ENCODE data around the gene ARHGEF10L. TPM values are rescaled to one million over a fixed set of nuclear protein-coding genes. Genes with fewer than 3 reads are reported as not detected.

ARHGEF10L gene
- total RNA-seq, 4 donors from 2014 or later = 72.7 to 177 (median 156) TPM

DNA sequence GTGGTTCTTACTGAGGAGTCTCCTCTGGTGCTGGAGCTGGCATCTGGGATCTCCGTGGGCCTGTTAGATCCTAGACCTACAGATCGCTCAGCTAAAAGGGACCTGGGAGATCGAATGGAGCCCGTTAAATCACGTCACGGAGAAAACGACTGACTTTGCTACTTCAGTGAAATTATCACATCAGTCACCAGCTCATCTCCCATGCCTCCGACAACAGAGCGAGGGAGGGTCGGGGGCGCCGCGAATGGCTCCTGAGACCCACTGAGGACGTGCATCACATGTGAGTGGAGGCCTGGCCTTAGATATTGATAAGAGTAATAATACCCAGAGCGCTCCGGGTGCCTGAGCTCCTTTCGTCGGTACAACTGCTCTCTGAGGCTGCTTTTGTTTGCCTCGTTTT lies 160.1 kb downstream of the ARHGEF10L start:
- TF ChIP-seq, protein P1, sequence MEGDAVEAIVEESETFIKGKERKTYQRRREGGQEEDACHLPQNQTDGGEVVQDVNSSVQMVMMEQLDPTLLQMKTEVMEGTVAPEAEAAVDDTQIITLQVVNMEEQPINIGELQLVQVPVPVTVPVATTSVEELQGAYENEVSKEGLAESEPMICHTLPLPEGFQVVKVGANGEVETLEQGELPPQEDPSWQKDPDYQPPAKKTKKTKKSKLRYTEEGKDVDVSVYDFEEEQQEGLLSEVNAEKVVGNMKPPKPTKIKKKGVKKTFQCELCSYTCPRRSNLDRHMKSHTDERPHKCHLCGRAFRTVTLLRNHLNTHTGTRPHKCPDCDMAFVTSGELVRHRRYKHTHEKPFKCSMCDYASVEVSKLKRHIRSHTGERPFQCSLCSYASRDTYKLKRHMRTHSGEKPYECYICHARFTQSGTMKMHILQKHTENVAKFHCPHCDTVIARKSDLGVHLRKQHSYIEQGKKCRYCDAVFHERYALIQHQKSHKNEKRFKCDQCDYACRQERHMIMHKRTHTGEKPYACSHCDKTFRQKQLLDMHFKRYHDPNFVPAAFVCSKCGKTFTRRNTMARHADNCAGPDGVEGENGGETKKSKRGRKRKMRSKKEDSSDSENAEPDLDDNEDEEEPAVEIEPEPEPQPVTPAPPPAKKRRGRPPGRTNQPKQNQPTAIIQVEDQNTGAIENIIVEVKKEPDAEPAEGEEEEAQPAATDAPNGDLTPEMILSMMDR (IDR thresholded peaks at IDR 0.05) = no peak
- TF ChIP-seq POLR2A (IDR thresholded peaks at IDR 0.05) = no peak
- peaks cover 0 to 25% (median 0%) of the 10 kb centered on the region in 3 donors for H3K36me3 ChIP-seq
- no peak for DNase-seq
- no peaks in the 10 kb centered on the region for H3K4me1 ChIP-seq
- no peak overlapping the region for H3K27ac ChIP-seq
- H3K27me3 ChIP-seq = no peaks in the 10 kb centered on the region
- H3K4me3 ChIP-seq = no peak overlapping the region
- H3K9me3 ChIP-seq = no peaks in the 10 kb centered on the region

DNA sequence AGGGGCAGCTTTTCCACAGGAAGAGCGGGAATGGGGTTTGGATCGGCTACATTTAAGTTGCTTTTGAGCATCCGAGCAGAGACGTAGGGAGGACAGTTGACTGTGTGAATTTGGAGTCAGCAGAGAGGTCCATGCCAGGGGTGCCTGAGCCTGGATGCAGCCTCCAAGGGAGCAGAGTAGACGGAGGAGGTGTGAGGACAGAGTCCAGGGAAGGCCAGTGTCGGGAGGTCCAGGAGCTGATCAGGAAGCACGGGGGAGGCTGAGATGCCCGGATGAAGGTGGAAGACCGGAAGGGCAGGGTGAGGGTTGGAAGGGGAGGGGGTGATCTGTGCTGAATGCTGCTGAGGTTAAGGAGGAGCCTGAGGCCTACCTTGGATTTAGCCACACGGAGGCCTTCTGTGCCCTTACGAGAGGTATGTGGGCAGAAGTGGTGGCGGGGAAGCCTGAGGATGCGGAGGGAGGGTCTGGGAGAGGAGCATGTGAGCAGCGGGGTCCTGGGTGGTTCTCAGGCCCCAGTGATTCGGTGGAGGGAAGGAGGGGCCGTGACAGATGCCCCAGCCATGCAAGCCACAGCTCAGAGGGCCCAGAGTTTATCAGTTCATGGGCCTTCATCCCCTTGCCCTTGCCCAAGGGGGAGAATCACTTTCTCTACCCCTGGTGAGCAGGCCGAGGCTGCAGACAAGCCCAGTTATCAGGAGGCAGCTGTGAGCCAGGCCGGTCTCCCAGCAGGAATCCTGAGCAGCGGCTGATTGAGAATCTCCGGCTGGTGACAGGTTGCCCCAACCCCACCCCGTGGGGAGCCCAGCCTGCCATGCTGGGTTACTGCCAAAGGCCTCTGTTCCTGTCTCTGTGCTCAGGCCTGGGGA lies 161.7 kb downstream of the ARHGEF10L start:
- Histone ChIP-seq H3K36me3 (peaks cover 0 to 12% (median 0%) of the 10 kb centered on the region in 3 donors), H3K27ac (no peak overlapping the region), H3K27me3 (no peaks in the 10 kb centered on the region), H3K4me1 (no peaks in the 10 kb centered on the region), H3K4me3 (no peak overlapping the region), H3K9me3 (no peaks in the 10 kb centered on the region)
- DNase-seq = no peak
- TF ChIP-seq, protein P1 (IDR thresholded peaks at IDR 0.05) = no peak
- TF ChIP-seq POLR2A (IDR thresholded peaks at IDR 0.05) = no peak

DNA sequence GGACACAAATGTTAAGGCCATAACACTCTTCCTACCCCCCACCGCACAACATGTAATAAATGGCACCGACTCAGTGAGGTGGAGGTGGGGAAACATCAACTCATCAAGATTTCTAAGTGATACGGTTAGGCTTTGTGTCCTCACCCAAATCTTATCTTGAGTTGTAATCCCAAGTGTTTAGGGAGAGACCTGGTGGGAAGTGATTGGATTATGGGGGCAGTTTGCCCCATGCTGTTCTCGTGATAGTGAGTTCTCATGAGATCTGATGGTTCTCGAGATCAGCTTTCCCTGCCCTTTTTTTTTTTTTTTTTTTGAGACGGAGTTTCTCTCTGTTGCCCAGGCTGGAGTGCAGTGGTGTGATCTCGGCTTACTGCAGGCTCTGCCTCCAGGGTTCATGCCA lies 164.7 kb downstream of the ARHGEF10L start:
- no peak for DNase-seq
- Histone ChIP-seq H3K4me3 (no peak overlapping the region), H3K27me3 (no peaks in the 10 kb centered on the region), H3K4me1 (no peaks in the 10 kb centered on the region), H3K9me3 (no peaks in the 10 kb centered on the region), H3K27ac (no peak overlapping the region), H3K36me3 (no peaks in the 10 kb centered on the region)
- TF ChIP-seq, protein P1 (IDR thresholded peaks at IDR 0.05) = no peak
- no peak for TF ChIP-seq POLR2A (IDR thresholded peaks at IDR 0.05)

DNA sequence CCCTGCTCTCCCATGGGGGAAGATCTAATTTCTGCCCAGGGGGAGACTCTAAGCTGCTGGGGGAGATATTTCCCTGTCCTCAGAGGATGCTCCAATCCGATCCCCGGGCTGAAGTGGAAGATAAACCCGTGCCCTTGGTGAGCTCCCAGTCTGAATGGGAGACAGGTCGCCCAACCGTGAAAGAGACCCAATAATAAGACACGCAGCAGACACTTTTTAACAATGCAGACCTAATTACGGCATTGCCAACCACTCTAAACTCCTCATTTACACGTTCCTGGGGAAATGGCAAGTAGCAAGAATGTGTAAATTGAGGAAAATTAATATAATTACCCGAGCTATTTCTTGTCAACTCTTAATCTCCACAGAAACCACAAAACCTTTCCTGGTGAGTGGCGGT lies 166.9 kb downstream of the ARHGEF10L start:
- DNase-seq = no peak

DNA sequence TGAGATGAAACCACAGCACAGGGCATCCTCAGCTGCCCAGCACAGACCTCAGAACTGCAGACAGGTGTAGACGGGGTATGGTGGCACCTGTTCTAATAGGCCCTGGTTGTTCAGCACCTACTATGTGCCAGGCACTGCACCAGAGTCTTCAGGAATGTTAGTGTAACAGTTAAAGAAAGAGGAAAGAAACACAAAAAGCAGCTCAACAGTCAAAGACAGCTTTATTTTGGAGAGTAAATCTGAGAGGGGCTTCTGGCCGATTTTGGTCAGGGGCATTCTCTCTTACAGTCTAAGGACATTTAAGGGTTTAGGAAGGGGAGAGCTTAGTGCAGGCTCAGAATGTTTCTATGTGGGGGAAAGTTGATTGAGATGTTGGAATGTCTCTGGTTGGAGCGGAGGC lies 170.5 kb downstream of the ARHGEF10L start:
- TF ChIP-seq, protein P1 (IDR thresholded peaks at IDR 0.05) = no peak
- no peak for TF ChIP-seq POLR2A (IDR thresholded peaks at IDR 0.05)
- Histone ChIP-seq H3K27ac (no peak overlapping the region), H3K4me3 (no peak overlapping the region), H3K4me1 (no peaks in the 10 kb centered on the region), H3K27me3 (no peaks in the 10 kb centered on the region), H3K9me3 (no peaks in the 10 kb centered on the region), H3K36me3 (no peaks in the 10 kb centered on the region)
- no peak for DNase-seq

More for the DNA sequence above, 166.9 kb downstream of the ARHGEF10L start:
- H3K4me1 ChIP-seq = no peaks in the 10 kb centered on the region
- no peaks in the 10 kb centered on the region for H3K36me3 ChIP-seq
- H3K9me3 ChIP-seq = no peaks in the 10 kb centered on the region
- H3K4me3 ChIP-seq = no peak overlapping the region
- TF ChIP-seq, protein P1 (IDR thresholded peaks at IDR 0.05) = no peak
- no peak for TF ChIP-seq POLR2A (IDR thresholded peaks at IDR 0.05)
- H3K27ac ChIP-seq = no peak overlapping the region
- H3K27me3 ChIP-seq = no peaks in the 10 kb centered on the region

Measured in Peyer's patch (tissue), 4 donors.